Panc1 (cell line): Measurements from ENCODE around the gene ACOD1. TPM values are rescaled to one million over a fixed set of nuclear protein-coding genes. Genes with fewer than 3 reads are reported as not detected.

Experiments
- ATAC-seq: fragments of 200-7000 bp; cut with Tn5 transposase; 2 replicates; pipeline ENCODE4 v1.9.1; 2020; ENCODE audit warnings: mild to moderate bottlenecking, moderate library complexity
- BruUV-seq: library from RNA; stranded (reverse); fragments of 400-500 nt; replicated peaks from 2 replicates; lab custom pipeline; 2021; lab: Mats Ljungman, UMichigan
- CTCF ChIA-PET: fragments of 300-600 bp; sonication (Branson Sonifier 250); formaldehyde crosslinking; loops from one replicate; lab custom pipeline; 2022; ENCODE audit warnings: antibody characterized with exemption; lab: Charles Lee
- POLR2A ChIA-PET: fragments of 300-600 bp; sonication (Branson Sonifier 250); formaldehyde crosslinking; loops from one replicate; lab custom pipeline; 2022; ENCODE audit warnings: antibody characterized with exemption; lab: Charles Lee
- DNase-seq: peaks from one replicate; pipeline ENCODE4 v3.0.0-alpha.2; 2010; ENCODE audit warnings: low read depth, low spot score
- H3K27ac ChIP-seq: 2 replicates; pipeline ENCODE4 v1.5.1; 2011; ENCODE audit warnings: mild to moderate bottlenecking, low read length, inconsistent platforms
- H3K27me3 ChIP-seq: fragments of 200-500 bp; sonication (Bioruptor generic); 2 replicates; pipeline ENCODE4 v1.6.0; 2014; ENCODE audit warnings: low read length, inconsistent platforms; ENCODE audit not compliant: control insufficient read depth, insufficient read depth
- H3K36me3 ChIP-seq: fragments of 200-500 bp; sonication (Bioruptor generic); 2 replicates; pipeline ENCODE4 v1.5.1; 2014; ENCODE audit warnings: inconsistent platforms, mild to moderate bottlenecking, low read length, moderate library complexity; ENCODE audit not compliant: control insufficient read depth, insufficient read depth
- H3K4me1 ChIP-seq: 2 replicates; pipeline ENCODE4 v1.5.1; 2011; ENCODE audit warnings: inconsistent platforms, mild to moderate bottlenecking, low read length, moderate library complexity; ENCODE audit not compliant: control insufficient read depth, insufficient read depth
- H3K4me3 ChIP-seq, 2 experiments: 2 replicates each; pipeline ENCODE4 v1.5.1; 2011 to 2012; ENCODE audit warnings: low read depth in 2 of 2, low read length in 2 of 2, mild to moderate bottlenecking in 2 of 2, inconsistent platforms in 1 of 2, moderate library complexity in 1 of 2
- H3K9me3 ChIP-seq: fragments of 200-500 bp; sonication (Bioruptor generic); 2 replicates; pipeline ENCODE4 v1.5.1; 2014; ENCODE audit warnings: low read depth, mild to moderate bottlenecking, inconsistent platforms, low read length, moderate library complexity; ENCODE audit not compliant: control insufficient read depth, insufficient read depth
- CTCF ChIP-seq: fragments of 450-650 bp; IDR thresholded peaks from 2 replicates; pipeline ENCODE4 v1.5.1; 2017; ENCODE audit warnings: mild to moderate bottlenecking
- POLR2AphosphoS5 ChIP-seq: IDR thresholded peaks from 2 replicates; pipeline ENCODE4 v1.6.1; 2012; ENCODE audit warnings: mild to moderate bottlenecking, low read depth, low read length, moderate library complexity
- REST ChIP-seq, 2 experiments: IDR thresholded peaks; 2 replicates each; pipeline ENCODE4 v1.6.1; 2011 to 2012; ENCODE audit warnings: low read depth in 2 of 2, control low read depth in 1 of 2, low read length in 1 of 2, mild to moderate bottlenecking in 1 of 2, moderate library complexity in 1 of 2; ENCODE audit not compliant: insufficient read depth in 1 of 2
- SIN3A ChIP-seq: IDR thresholded peaks from 2 replicates; pipeline ENCODE4 v1.6.1; 2012; ENCODE audit warnings: low read depth, mild to moderate bottlenecking, low read length, moderate library complexity, borderline replicate concordance; ENCODE audit not compliant: insufficient read depth
- TCF7L2 ChIP-seq: IDR thresholded peaks from 2 replicates; pipeline ENCODE4 v1.6.1; 2011; ENCODE audit warnings: mild to moderate bottlenecking, low read depth, low read length, inconsistent platforms
- in situ Hi-C: cut with HindIII; loops from 2 replicates; pipeline ENCODE4 v1.10.0; 2016; ENCODE audit warnings: low sequenced_read_pairs, low pct_unique_long_range_greater_than_20kb
- intact Hi-C: fragments of 100-400 bp; cut with micrococcal nuclease; formaldehyde crosslinking; loops from one replicate; pipeline ENCODE4 v1.10.0; 2022; ENCODE audit not compliant: unreplicated experiment
- total RNA-seq: library from RNA; stranded (reverse); gene quantifications from one replicate; pipeline ENCODE4 v1.2.1, GENCODE V29; 2021; ENCODE audit not compliant: unreplicated experiment

The ACOD1 gene
- total RNA-seq, 1 experiment from 2014 or later = not detected

GRCh38 chr13:76921516-76921915 lies 26.8 kb upstream of the ACOD1 start:
- no peak for ATAC-seq
- CTCF ChIA-PET = no interaction called here
- in situ Hi-C loops = no loop called here

GRCh38 chr13:76925115-76925514 lies 23.2 kb upstream of the ACOD1 start:
- in situ Hi-C loops (no loop called here), intact Hi-C loops (no loop called here)
- H3K4me3 ChIP-seq = no peak overlapping the region
- no peaks in the 10 kb centered on the region for H3K36me3 ChIP-seq
- H3K27me3 ChIP-seq = no peaks in the 10 kb centered on the region
- ChIA-PET POLR2A (no interaction called here), CTCF (no interaction called here)
- TF ChIP-seq REST (IDR thresholded peaks at IDR 0.05; ENCODE audit: insufficient read depth in 1 of 2, low read depth in 2 of 2, low read length in 1 of 2) (no peak), POLR2AphosphoS5 (no peak), SIN3A (no peak), CTCF (no peak), TCF7L2 (no peak)
- BruUV-seq = no TSS peak
- no peak overlapping the region for H3K27ac ChIP-seq
- no peaks in the 10 kb centered on the region for H3K4me1 ChIP-seq
- no peak for DNase-seq
- H3K9me3 ChIP-seq = no peaks in the 10 kb centered on the region
- ATAC-seq = no peak

More at GRCh38 chr13:76921516-76921915, 26.8 kb upstream of the ACOD1 start:
- H3K27me3 ChIP-seq = no peaks in the 10 kb centered on the region
- no peak overlapping the region for H3K27ac ChIP-seq
- intact Hi-C loops = no loop called here
- no peaks in the 10 kb centered on the region for H3K36me3 ChIP-seq
- H3K4me1 ChIP-seq = no peaks in the 10 kb centered on the region
- no peak for TF ChIP-seq CTCF
- no peak for TF ChIP-seq SIN3A
- no peak for TF ChIP-seq TCF7L2
- TF ChIP-seq REST (IDR thresholded peaks at IDR 0.05; ENCODE audit: insufficient read depth in 1 of 2, low read depth in 2 of 2, low read length in 1 of 2) = no peak
- no peak for TF ChIP-seq POLR2AphosphoS5
- no peak overlapping the region for H3K4me3 ChIP-seq
- no peak for DNase-seq
- no peaks in the 10 kb centered on the region for H3K9me3 ChIP-seq
- BruUV-seq = no TSS peak
- POLR2A ChIA-PET = no interaction called here
